Hepatocyte (in vitro differentiated cells): ENCODE results near the gene PCDHGB3. TPM values are rescaled to one million over a fixed set of nuclear protein-coding genes. Genes with fewer than 3 reads are reported as not detected.
"Not testable (repeated sequence)": the region's sequence is repeated elsewhere in the genome, so short reads cannot be mapped to it uniquely, and the experiment has no call there.

Experiments
- DNase-seq: peaks from one replicate; pipeline ENCODE4 v3.0.0-alpha.2; 2016; ENCODE audit warnings: low spot score
- H2AFZ ChIP-seq: fragments of 200-600 bp; sonication (generic); 2 replicates; pipeline ENCODE4 v1.6.0; 2016; ENCODE audit warnings: antibody characterized with exemption, mild to moderate bottlenecking
- H3K27ac ChIP-seq: fragments of 200-600 bp; sonication (generic); 2 replicates; pipeline ENCODE4 v1.5.1; 2016; ENCODE audit warnings: mild to moderate bottlenecking
- H3K27me3 ChIP-seq: fragments of 200-600 bp; sonication (generic); 2 replicates; pipeline ENCODE4 v1.6.1; 2016
- H3K36me3 ChIP-seq: fragments of 200-600 bp; sonication (generic); replicated peaks from 2 replicates; pipeline ENCODE4 v1.5.1; 2016; ENCODE audit warnings: low read depth; ENCODE audit not compliant: insufficient read depth
- H3K4me1 ChIP-seq: fragments of 200-600 bp; sonication (generic); 2 replicates; pipeline ENCODE4 v1.5.1; 2016; ENCODE audit warnings: mild to moderate bottlenecking, moderate library complexity; ENCODE audit not compliant: insufficient read depth
- H3K4me2 ChIP-seq: fragments of 200-600 bp; sonication (generic); 2 replicates; pipeline ENCODE4 v1.6.0; 2016
- H3K4me3 ChIP-seq: fragments of 200-600 bp; sonication (generic); 2 replicates; pipeline ENCODE4 v1.5.1; 2016; ENCODE audit warnings: mild to moderate bottlenecking
- H3K79me2 ChIP-seq: fragments of 200-600 bp; sonication (generic); 2 replicates; pipeline ENCODE4 v1.6.0; 2017; ENCODE audit warnings: mild to moderate bottlenecking
- H3K9me2 ChIP-seq: fragments of 200-600 bp; sonication (generic); replicated peaks from 2 replicates; pipeline ENCODE4 v1.6.0; 2017; ENCODE audit warnings: mild to moderate bottlenecking; ENCODE audit not compliant: insufficient read depth
- H3K9me3 ChIP-seq: fragments of 200-600 bp; sonication (generic); 2 replicates; pipeline ENCODE4 v1.5.1; 2016; ENCODE audit warnings: low read depth, mild to moderate bottlenecking
- H4K20me1 ChIP-seq: fragments of 200-600 bp; sonication (generic); 2 replicates; pipeline ENCODE4 v1.6.0; 2016; ENCODE audit warnings: mild to moderate bottlenecking; ENCODE audit not compliant: insufficient read depth, poor library complexity, severe bottlenecking
- CTCF ChIP-seq: fragments of 200-600 bp; sonication (generic); IDR thresholded peaks from 2 replicates; pipeline ENCODE4 v1.5.1; 2016; ENCODE audit warnings: antibody characterized with exemption, mild to moderate bottlenecking; ENCODE audit not compliant: poor library complexity
- EZH2 ChIP-seq: fragments of 200-600 bp; sonication (generic); IDR thresholded peaks from 2 replicates; pipeline ENCODE4 v1.6.1; 2016; ENCODE audit warnings: antibody characterized with exemption, mild to moderate bottlenecking, borderline replicate concordance
- EZH2phosphoT487 ChIP-seq: fragments of 200-600 bp; sonication (generic); IDR thresholded peaks from one replicate; pipeline ENCODE4 v1.6.1; 2018; ENCODE audit warnings: antibody characterized with exemption, mild to moderate bottlenecking, low read depth, moderate library complexity; ENCODE audit not compliant: unreplicated experiment, severe bottlenecking
- WGBS: methylation state at CpG from one replicate; pipeline ENCODE4 v1.1.6; 2016; ENCODE audit warnings: low lambda C conversion rate; ENCODE audit errors: missing lambda C conversion rate; 5-methylcytosine and 5-hydroxymethylcytosine counted together
- polyA plus RNA-seq: library from polyadenylated mRNA; unstranded; fragments of >200 nt; fragmentation: Nextera tagmentation; extraction: Ambion mirVana; gene quantifications from 2 replicates; pipeline ENCODE4 v1.2.1, GENCODE V29; 2016
- total RNA-seq: library from RNA; depleted of rRNA; stranded (reverse); fragments of >200 nt; gene quantifications from 2 replicates; pipeline ENCODE4 v1.2.3, GENCODE V29; 2014

The PCDHGB3 gene
- total and polyA plus RNA-seq, 2 experiments from 2014 or later = not detected

GRCh38 chr5:141373673-141374317, 3.8 kb downstream of the PCDHGB3 start, which contains the start of gene PCDHGA6:
PCDHGA6 (plus strand) TSS chr5:141373891; CDS start chr5:141374084, 193 bp downstream.
- Histone ChIP-seq H3K9me3 (no peaks in the 10 kb centered on the region), H2AFZ (no peak within 1 kb of the TSS), H3K27ac (no peak within 1 kb of the TSS), H3K36me3 (no peaks in the 10 kb centered on the region), H4K20me1 (no peaks in the 10 kb centered on the region), H3K27me3 (no peaks in the 10 kb centered on the region), H3K4me2 (no peak within 1 kb of the TSS), H3K79me2 (no peaks in the 10 kb centered on the region), H3K4me3 (no peak within 1 kb of the TSS), H3K4me1 (no peaks in the 10 kb centered on the region), H3K9me2 (no peaks in the 10 kb centered on the region)
- TF ChIP-seq EZH2phosphoT487 = no peak
- no peak for TF ChIP-seq EZH2
- no peak for TF ChIP-seq CTCF
- DNase-seq = no peak
- 94% methylated on average over 27 of the region's 27 CpGs for WGBS

GRCh38 chr5:141374627-141375026, 4.6 kb downstream of the PCDHGB3 start:
- Histone ChIP-seq H3K4me3 (no peak overlapping the region), H4K20me1 (no peaks in the 10 kb centered on the region), H3K4me2 (no peak overlapping the region), H3K4me1 (no peaks in the 10 kb centered on the region), H3K9me3 (no peaks in the 10 kb centered on the region), H2AFZ (no peak overlapping the region), H3K79me2 (no peaks in the 10 kb centered on the region), H3K9me2 (no peaks in the 10 kb centered on the region), H3K27ac (no peak overlapping the region), H3K36me3 (no peaks in the 10 kb centered on the region), H3K27me3 (no peaks in the 10 kb centered on the region)
- TF ChIP-seq EZH2phosphoT487 = no peak
- no peak for TF ChIP-seq CTCF
- DNase-seq = no peak
- WGBS = 94% methylated on average over 14 of the region's 14 CpGs

GRCh38 chr5:141375444-141376155, 5.6 kb downstream of the PCDHGB3 start:
- not testable (repeated sequence) for H3K9me3 ChIP-seq, H3K9me2 ChIP-seq
- 97% methylated on average over 31 of the region's 48 CpGs for WGBS

GRCh38 chr5:141382469-141383294, 12.6 kb downstream of the PCDHGB3 start, which contains the start of gene PCDHGA7:
PCDHGA7 (plus strand) TSS chr5:141382742; CDS start chr5:141382900, 158 bp downstream.
- H3K4me3 ChIP-seq = no peak within 1 kb of the TSS
- H4K20me1 ChIP-seq = no peaks in the 10 kb centered on the region
- TF ChIP-seq EZH2phosphoT487 = no peak
- H3K79me2 ChIP-seq = no peaks in the 10 kb centered on the region
- no peaks in the 10 kb centered on the region for H3K9me3 ChIP-seq
- DNase-seq = no peak
- WGBS = 95% methylated on average over 37 of the region's 37 CpGs
- H3K4me1 ChIP-seq = no peaks in the 10 kb centered on the region
- H3K9me2 ChIP-seq = no peaks in the 10 kb centered on the region
- no peak within 1 kb of the TSS for H3K27ac ChIP-seq
- no peaks in the 10 kb centered on the region for H3K27me3 ChIP-seq
- no peak within 1 kb of the TSS for H2AFZ ChIP-seq
- no peak within 1 kb of the TSS for H3K4me2 ChIP-seq
- no peaks in the 10 kb centered on the region for H3K36me3 ChIP-seq

More at GRCh38 chr5:141375444-141376155, 5.6 kb downstream of the PCDHGB3 start:
- not testable (repeated sequence) for H3K4me3 ChIP-seq, H3K36me3 ChIP-seq, H3K4me2 ChIP-seq, H3K27me3 ChIP-seq, H3K4me1 ChIP-seq, H2AFZ ChIP-seq, H4K20me1 ChIP-seq, DNase-seq, H3K79me2 ChIP-seq, H3K27ac ChIP-seq
